Small intestine (tissue), 7 donors: Measurements from ENCODE around the gene FOXL3. TPM values are rescaled to one million over a fixed set of nuclear protein-coding genes. Genes with fewer than 3 reads are reported as not detected.

Experiments used
- DNase-seq, 2 donors: peaks; one replicate each; pipeline versions ENCODE4 v3.0.0 to v3.0.0-alpha.2; 2013
- FAIRE-seq: peaks from 2 replicates; lab custom pipeline; 2012; peaks lifted over from hg19 to GRCh38; lab: Jason Lieb, UNC
- H3K27ac ChIP-seq, 3 donors: one replicate each; pipeline ENCODE4 v1.5.1; 2013; ENCODE audit warnings: low read length in 2 of 3, mild to moderate bottlenecking in 2 of 3, control low read depth in 1 of 3, inconsistent platforms in 1 of 3, low read depth in 1 of 3, moderate library complexity in 1 of 3
- H3K27me3 ChIP-seq, 3 donors: one replicate each; pipeline ENCODE4 v1.6.1; 2013; ENCODE audit warnings: low read length in 3 of 3, inconsistent platforms in 1 of 3; ENCODE audit not compliant: control insufficient read depth in 3 of 3, insufficient read depth in 3 of 3
- H3K36me3 ChIP-seq, 3 donors: one replicate each; pipeline ENCODE4 v1.6.1; 2013; ENCODE audit warnings: low read length in 3 of 3, inconsistent platforms in 1 of 3, low read depth in 1 of 3, mild to moderate bottlenecking in 1 of 3, moderate library complexity in 1 of 3; ENCODE audit not compliant: control insufficient read depth in 3 of 3, insufficient read depth in 2 of 3
- H3K4me1 ChIP-seq, 3 donors: one replicate each; pipeline ENCODE4 v1.6.1; 2013; ENCODE audit warnings: low read length in 2 of 3, inconsistent platforms in 1 of 3, low read depth in 1 of 3, mild to moderate bottlenecking in 1 of 3, moderate library complexity in 1 of 3; ENCODE audit not compliant: control insufficient read depth in 3 of 3, insufficient read depth in 2 of 3
- H3K4me3 ChIP-seq, 3 donors: one replicate each; pipeline ENCODE4 v1.5.1; 2013; ENCODE audit warnings: low read length in 3 of 3, control low read depth in 1 of 3, inconsistent platforms in 1 of 3, low read depth in 1 of 3, mild to moderate bottlenecking in 1 of 3, moderate library complexity in 1 of 3
- H3K9me3 ChIP-seq, 2 donors: one replicate each; pipeline ENCODE4 v1.6.1; 2013; ENCODE audit warnings: low read depth in 1 of 2, low read length in 1 of 2; ENCODE audit not compliant: control insufficient read depth in 2 of 2, insufficient read depth in 1 of 2
- whole genome bisulfite sequencing, 3 donors: extraction: QIAGEN DNeasy Blood & Tissue Kit; methylation state at CpG; one replicate each; pipeline ENCODE4 v1.1.7; 2013; 5-methylcytosine and 5-hydroxymethylcytosine counted together
- polyA plus RNA-seq, 4 donors: library from polyadenylated mRNA; stranded (reverse) in 3 of 4; unstranded in 1 of 4; fragments of 200-250 nt in 3 of 4; fragments of 120-200 nt in 1 of 4; gene quantifications; one replicate each; pipeline versions ENCODE4 v1.2.1 to v1.2.3, GENCODE V29; 2013
- donor health status: healthy with polysubstance abuse.
- donor health status: control.
- donor health status: control.
- donor health status: Bipolar disorder and iron deficiency.
- donor health status: healthy.

FOXL3 gene
- polyA plus RNA-seq, 4 donors = 1.7 TPM; not detected in 3

DNA sequence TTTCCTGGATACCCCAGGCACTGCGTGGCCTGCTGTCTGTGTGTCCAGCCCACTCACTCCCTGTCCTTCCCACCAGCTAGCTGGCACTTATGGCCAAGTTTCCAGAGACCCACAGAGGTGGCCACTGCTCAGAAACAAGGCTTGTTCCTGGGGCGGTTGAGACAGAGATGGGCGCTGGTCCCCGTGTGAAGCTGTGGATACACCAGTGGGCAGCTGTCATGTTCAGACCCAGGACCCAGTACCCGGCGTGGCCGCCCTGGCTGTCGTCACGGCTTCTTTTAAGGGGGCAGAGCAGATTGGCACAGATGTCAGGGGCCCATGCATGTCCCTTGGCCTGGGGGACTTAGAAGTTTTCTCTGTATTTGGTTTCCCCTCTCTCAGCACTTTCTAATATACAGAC lies 36.3 kb downstream of the FOXL3 start:
- 37 to 78% (median 68%) methylated on average over 9 of the region's 9 CpGs for WGBS, 3 donors
- DNase-seq (no peak), FAIRE-seq (no peak)
- H3K27ac ChIP-seq = peak overlapping the region; percentile 55 to 94 (median 88)
- H3K9me3 ChIP-seq = peaks cover 2 to 6% of the 10 kb centered on the region in 2 donors
- H3K4me3 ChIP-seq = no peak overlapping the region
- H3K27me3 ChIP-seq = no peaks in the 10 kb centered on the region
- peaks cover 0 to 77% (median 22%) of the 10 kb centered on the region in 3 donors for H3K4me1 ChIP-seq
- no peaks in the 10 kb centered on the region for H3K36me3 ChIP-seq

DNA sequence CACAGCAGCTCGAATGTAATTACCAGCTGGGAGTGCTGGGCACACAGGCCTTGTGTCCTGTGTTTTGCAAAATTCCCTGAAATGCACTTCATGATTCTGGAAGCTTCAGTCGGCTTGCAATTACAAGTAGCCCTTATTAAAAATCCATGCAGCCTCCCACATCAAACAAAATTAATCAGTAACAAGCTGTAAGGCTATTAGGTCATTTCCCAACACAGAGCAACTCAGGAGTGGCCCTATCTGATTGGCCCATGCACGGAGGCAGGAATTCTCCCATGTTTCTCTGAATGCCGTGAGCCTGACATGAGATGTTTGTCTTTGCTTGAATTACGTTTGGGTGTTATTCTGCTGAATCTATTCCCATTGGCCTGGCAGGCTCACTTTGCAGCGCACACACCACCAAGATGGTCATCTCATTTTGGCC lies 36.9 kb downstream of the FOXL3 start:
- no peak for FAIRE-seq
- 9 to 51% (median 29%) methylated on average over 6 of the region's 6 CpGs for WGBS, 3 donors

DNA sequence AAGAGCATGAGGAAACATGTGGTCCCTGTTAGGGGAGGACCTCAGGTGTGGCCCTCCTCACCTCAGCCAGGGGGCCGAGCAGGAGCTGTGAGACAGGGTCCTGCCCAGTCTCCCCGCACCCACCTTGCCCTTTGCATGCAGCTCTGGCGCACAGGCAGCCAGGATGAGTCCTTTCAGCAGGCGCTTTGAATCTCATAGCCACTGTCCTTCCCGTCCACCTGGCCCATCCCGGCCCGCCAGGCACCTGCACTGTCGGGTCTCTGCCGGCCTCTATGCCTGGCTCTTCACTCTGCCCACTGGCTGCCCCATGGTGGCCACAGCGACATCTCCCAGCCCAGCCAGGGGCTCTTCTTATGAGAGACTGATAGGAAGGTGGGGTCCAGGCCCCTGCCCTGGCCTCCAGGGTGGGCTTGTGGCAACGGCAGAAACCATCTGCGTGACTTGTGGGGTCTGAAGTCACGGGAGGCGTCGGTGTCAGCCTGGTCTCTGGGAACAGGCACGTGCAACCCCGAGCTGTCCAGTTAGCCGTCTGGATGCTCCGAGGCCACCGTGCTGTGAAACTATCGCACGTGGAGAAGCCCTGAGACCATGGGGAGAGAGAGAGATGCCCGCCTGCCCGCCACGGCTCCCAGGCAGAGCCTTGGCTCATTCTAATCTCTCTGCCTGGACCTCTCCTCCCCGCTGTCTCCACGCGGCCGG lies 37.4 kb downstream of the FOXL3 start:
- H3K4me1 ChIP-seq = peaks cover 0 to 76% (median 19%) of the 10 kb centered on the region in 3 donors
- no peak for DNase-seq

More for the DNA sequence above, 36.9 kb downstream of the FOXL3 start:
- H3K27ac ChIP-seq = peak overlapping the region; percentile 55 to 94 (median 88)
- H3K9me3 ChIP-seq = peaks cover 2 to 6% of the 10 kb centered on the region in 2 donors
- peaks cover 0 to 75% (median 20%) of the 10 kb centered on the region in 3 donors for H3K4me1 ChIP-seq
- no peaks in the 10 kb centered on the region for H3K36me3 ChIP-seq
- no peak overlapping the region for H3K4me3 ChIP-seq
- H3K27me3 ChIP-seq = no peaks in the 10 kb centered on the region
- peak; percentile 87 to 94 for DNase-seq

DNA sequence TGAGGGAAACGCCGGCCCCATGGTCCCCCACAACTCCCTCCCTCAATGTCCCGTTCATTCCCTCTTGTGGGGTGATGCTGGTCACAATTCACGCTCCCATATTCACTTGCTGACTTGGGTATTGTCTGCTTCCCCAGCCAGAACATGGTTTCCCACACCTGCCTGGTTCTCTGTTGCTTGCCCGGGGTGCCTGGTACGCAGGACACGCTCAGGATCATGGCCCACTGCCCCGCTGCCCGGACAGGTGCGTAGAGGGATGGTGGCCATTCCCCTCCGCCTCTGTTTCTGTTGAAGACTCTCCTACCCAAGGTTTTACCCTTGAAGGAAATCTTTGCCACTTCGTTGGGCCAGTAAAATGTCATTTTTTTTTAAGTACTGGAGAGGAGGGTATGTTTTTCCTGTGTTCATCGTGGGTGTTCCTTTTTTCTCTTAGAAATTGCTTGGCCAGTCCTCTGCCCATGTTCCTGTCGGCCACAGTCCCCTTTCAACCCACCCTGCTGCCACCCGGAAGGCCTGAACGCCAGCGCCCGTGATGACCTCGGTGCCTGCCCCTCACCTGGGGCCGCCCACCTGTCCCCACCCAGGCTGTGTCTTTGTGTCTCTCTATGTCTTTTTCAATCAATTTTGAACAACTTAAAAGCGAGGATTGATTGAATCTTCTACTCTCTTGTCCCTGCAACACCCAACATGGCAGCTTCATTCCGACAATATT lies 38.2 kb downstream of the FOXL3 start:
- Histone ChIP-seq H3K27me3 (no peaks in the 10 kb centered on the region), H3K9me3 (peaks cover 2 to 6% of the 10 kb centered on the region in 2 donors), H3K4me3 (no peak overlapping the region), H3K36me3 (no peaks in the 10 kb centered on the region), H3K4me1 (peaks cover 3 to 72% (median 19%) of the 10 kb centered on the region in 3 donors), H3K27ac (peak overlapping the region in 1 of 3 donors; percentile 94)
- 80 to 86% (median 83%) methylated on average over 22 of the region's 22 CpGs for WGBS, 3 donors
- no peak for DNase-seq
- FAIRE-seq = no peak

More for the DNA sequence above, 37.4 kb downstream of the FOXL3 start:
- no peak for FAIRE-seq
- Histone ChIP-seq H3K4me3 (no peak overlapping the region), H3K9me3 (peaks cover 2 to 6% of the 10 kb centered on the region in 2 donors), H3K27ac (peak overlapping the region in 2 of 3 donors; percentile 88 to 94), H3K36me3 (no peaks in the 10 kb centered on the region), H3K27me3 (no peaks in the 10 kb centered on the region)
- WGBS, 3 donors = 66 to 82% (median 69%) methylated on average over 26 to 29 of the region's 29 CpGs

DNA sequence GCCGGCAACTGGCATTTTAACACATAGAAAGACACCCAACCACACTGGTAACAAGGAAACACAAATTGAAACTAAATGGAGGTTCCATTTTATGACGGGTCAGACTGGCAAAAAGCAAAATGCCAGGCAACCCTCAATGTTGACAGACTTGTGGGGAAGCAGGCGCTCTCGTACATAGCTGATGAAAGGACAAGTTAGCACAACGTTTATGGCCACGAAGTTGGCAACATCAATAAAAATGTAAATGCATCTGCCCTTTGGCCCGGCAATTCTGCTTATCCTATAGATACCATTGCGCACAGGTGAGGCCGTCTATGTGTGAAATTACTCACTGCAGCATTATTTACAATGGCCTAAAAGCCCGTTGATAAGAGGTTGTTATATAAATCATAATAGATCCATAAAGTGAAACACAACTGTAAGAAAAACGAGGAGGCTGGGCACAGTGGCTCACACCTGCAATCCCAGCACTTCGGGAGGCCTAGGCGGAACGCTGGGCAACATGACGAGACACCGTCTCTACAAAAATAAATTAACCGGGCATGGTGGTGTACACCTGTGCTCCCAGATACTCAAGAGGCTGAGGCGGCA lies 39.8 kb downstream of the FOXL3 start:
- no peaks in the 10 kb centered on the region for H3K27me3 ChIP-seq
- no peak overlapping the region for H3K4me3 ChIP-seq
- FAIRE-seq = peak; percentile 57
- peak overlapping the region; percentile 16 to 89 (median 79) for H3K27ac ChIP-seq
- peak; percentile 95 to 99 for DNase-seq
- H3K4me1 ChIP-seq = peaks cover 3 to 72% (median 19%) of the 10 kb centered on the region in 3 donors
- H3K9me3 ChIP-seq = peaks cover 2 to 6% of the 10 kb centered on the region in 2 donors
- 14 to 61% (median 34%) methylated on average over 18 of the region's 18 CpGs for WGBS, 3 donors
- no peaks in the 10 kb centered on the region for H3K36me3 ChIP-seq

DNA sequence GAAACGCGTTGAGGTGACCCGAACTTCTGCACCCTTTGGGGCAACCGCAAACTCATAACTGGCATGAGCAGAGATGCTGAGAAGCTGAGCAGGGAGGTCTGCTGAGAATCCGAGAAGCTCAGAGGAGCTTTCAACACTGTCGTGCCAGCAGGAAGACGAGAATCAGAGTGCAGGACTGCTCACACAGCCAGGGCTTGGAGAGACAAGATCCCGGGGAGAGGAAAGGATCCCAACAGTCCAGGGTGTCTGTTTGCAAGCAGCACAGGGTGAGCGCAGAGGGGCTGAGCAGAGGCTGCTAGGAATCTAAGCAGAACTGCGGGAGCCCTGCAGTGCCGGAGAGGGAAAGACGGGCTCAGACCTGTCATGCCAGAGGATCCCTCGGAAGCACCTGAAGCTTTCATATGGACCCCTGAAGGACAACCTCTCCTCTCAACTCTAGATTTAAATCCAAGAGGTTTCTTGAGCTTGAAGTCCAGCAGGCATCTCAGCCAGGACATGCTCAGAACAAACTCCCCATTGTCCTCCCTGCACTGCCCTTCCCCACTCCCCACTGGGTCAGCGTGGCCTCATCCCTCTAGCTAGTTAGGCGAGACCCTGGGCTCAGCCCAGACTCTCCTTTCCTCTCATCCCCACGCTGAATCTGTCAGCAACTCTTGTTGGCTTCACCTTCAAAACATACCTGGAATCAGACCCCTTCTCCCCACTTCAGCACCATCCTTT lies 40.7 kb downstream of the FOXL3 start:
- Histone ChIP-seq H3K36me3 (no peaks in the 10 kb centered on the region), H3K4me3 (no peak overlapping the region), H3K4me1 (peaks cover 3 to 72% (median 19%) of the 10 kb centered on the region in 3 donors), H3K27ac (peak overlapping the region in 2 of 3 donors; percentile 56 to 89), H3K27me3 (no peaks in the 10 kb centered on the region), H3K9me3 (peaks cover 2 to 5% of the 10 kb centered on the region in 2 donors)
- 47 to 69% (median 54%) methylated on average over 16 of the region's 16 CpGs for WGBS, 3 donors
- FAIRE-seq (no peak), DNase-seq (peak; percentile 39)

DNA sequence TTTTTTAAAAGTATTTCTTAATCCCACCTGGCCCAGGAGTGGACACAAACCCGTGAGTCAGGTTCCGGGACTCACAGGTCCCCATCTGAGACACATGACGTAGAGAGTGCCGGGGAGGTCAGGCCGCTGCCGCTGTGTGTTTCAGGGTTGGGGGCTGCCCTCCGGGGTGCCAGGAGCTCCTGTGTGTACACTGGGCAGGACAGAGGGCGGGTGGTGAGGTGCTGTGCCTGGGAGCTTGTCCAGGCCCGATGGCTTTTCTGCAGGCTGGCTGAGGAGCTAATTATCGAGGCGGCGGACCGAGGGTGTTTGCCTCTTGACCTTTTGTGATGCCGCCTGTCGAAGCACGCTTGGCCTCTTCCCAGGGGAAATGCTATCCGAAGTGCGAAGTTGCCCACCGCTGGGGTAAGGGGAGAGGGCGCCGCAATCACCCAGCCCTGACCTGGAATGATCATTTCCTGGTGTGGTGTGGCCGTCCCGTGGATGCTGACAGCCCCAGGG lies 42.1 kb downstream of the FOXL3 start:
- Histone ChIP-seq H3K9me3 (no peaks in the 10 kb centered on the region), H3K36me3 (no peaks in the 10 kb centered on the region), H3K4me1 (peaks cover 3 to 61% (median 14%) of the 10 kb centered on the region in 3 donors), H3K27ac (peak overlapping the region in 1 of 3 donors; percentile 74), H3K27me3 (no peaks in the 10 kb centered on the region), H3K4me3 (no peak overlapping the region)
- FAIRE-seq = no peak
- WGBS, 3 donors = 24 to 61% (median 35%) methylated on average over 23 of the region's 23 CpGs
- DNase-seq = no peak
